HepG2 (cell line): ENCODE data around the gene CKAP5. TPM values are rescaled to one million over a fixed set of nuclear protein-coding genes. Genes with fewer than 3 reads are reported as not detected.

ENCODE experiments used
- FOXC1 ChIP-seq: sonication (generic); formaldehyde crosslinking; IDR thresholded peaks from 2 replicates; pipeline ENCODE4 v1.8.0; 2022; ENCODE audit warnings: mild to moderate bottlenecking, missing genetic modification reagents, borderline replicate concordance
- NRL ChIP-seq: sonication (generic); formaldehyde crosslinking; IDR thresholded peaks from 2 replicates; pipeline ENCODE4 v1.5.0; 2020; ENCODE audit warnings: missing genetic modification reagents, mild to moderate bottlenecking, moderate library complexity, borderline replicate concordance
- RBFOX2 ChIP-seq: fragments of 200-400 bp; formaldehyde crosslinking; IDR thresholded peaks from 2 replicates; pipeline ENCODE4 v1.6.1; 2017; ENCODE audit warnings: low read depth, mild to moderate bottlenecking, low read length
- SIN3B ChIP-seq: fragments of 150-350 bp; IDR thresholded peaks from 2 replicates; pipeline ENCODE4 v1.6.1; 2014; ENCODE audit warnings: low read length
- ZBTB10 ChIP-seq: sonication (generic); formaldehyde crosslinking; IDR thresholded peaks from 2 replicates; pipeline ENCODE4 v1.4.0; 2020; ENCODE audit warnings: missing genetic modification reagents, borderline replicate concordance
- ZNF460 ChIP-seq: sonication (generic); formaldehyde crosslinking; IDR thresholded peaks from 2 replicates; pipeline ENCODE4 v1.5.1; 2020; ENCODE audit warnings: missing genetic modification reagents, mild to moderate bottlenecking, borderline replicate concordance
- ZNF543 ChIP-seq: sonication (generic); formaldehyde crosslinking; IDR thresholded peaks from 2 replicates; pipeline ENCODE4 v1.4.0; 2020; ENCODE audit warnings: mild to moderate bottlenecking, missing genetic modification reagents
- ZNF629 ChIP-seq: sonication (generic); formaldehyde crosslinking; conservative IDR thresholded peaks from 2 replicates; pipeline ENCODE4 v1.5.0; 2020; ENCODE audit warnings: missing genetic modification reagents
- ZNF883 ChIP-seq: sonication (generic); formaldehyde crosslinking; IDR thresholded peaks from 2 replicates; pipeline ENCODE4 v1.5.1; 2020; ENCODE audit warnings: mild to moderate bottlenecking, missing genetic modification reagents; ENCODE audit errors: not compliant biosample characterization
- polyA plus RNA-seq, 8 experiments: library from polyadenylated mRNA; depleted of rRNA in 3 of 8; stranded (reverse) in 7 of 8; unstranded in 1 of 8; fragments of >200 nt; fragmentation: Illumina TruSeq in 4 of 8; extraction: Trizol in 4 of 8; gene quantifications; 2 replicates each; pipeline versions ENCODE4 v1.2.1 to v1.2.3, GENCODE V29; 2011 to 2016; ENCODE audit warnings: low read depth in 4 of 8, missing spikeins in 1 of 8, mixed read lengths in 1 of 8; ENCODE audit not compliant: insufficient read depth in 1 of 8
- total RNA-seq, 5 experiments: library from RNA; depleted of rRNA; stranded (reverse); fragments of >200 nt; fragmentation: Illumina TruSeq; extraction: Trizol; gene quantifications; 2 replicates each; pipeline ENCODE4 v1.2.3, GENCODE V29; 2016; ENCODE audit warnings: low read depth in 1 of 5
- TF ChIP-seq, protein P1 (sequence below): sonication (generic); formaldehyde crosslinking; IDR thresholded peaks from 2 replicates; pipeline ENCODE4 v1.9.0; 2021; ENCODE audit warnings: missing genetic modification reagents, borderline replicate concordance
- TF ChIP-seq, protein P2 (sequence below): sonication (generic); formaldehyde crosslinking; conservative IDR thresholded peaks from 2 replicates; pipeline ENCODE4 v1.8.0; 2022; ENCODE audit warnings: missing genetic modification reagents
- TF ChIP-seq, protein P3 (sequence below): sonication (generic); formaldehyde crosslinking; IDR thresholded peaks from 2 replicates; pipeline ENCODE4 v1.4.0; 2020; ENCODE audit warnings: missing genetic modification reagents

The CKAP5 gene
- total and polyA plus RNA-seq, 2 of the 13 experiments (the other 11 are each of a cell fraction or from before 2014, with no cell fraction given), result 79.2 to 103 TPM

GRCh38 chr11:46729110-46730027 lies 116.7 kb downstream of the CKAP5 start (continued):
- TF ChIP-seq ZBTB10 (CRISPR knock-in tag) (no peak), ZNF883 (CRISPR knock-in tag) (no peak), NRL (CRISPR knock-in tag) (no peak), FOXC1 (no peak), ZNF629 (CRISPR knock-in tag) (peak; percentile 41; the same call in 1 of the 2 replicates), RBFOX2 (peak; percentile 56; the same call in 1 of the 2 replicates), ZNF460 (CRISPR knock-in tag) (no peak), ZNF543 (CRISPR knock-in tag) (no peak), SIN3B (no peak)
- TF ChIP-seq, protein P1, sequence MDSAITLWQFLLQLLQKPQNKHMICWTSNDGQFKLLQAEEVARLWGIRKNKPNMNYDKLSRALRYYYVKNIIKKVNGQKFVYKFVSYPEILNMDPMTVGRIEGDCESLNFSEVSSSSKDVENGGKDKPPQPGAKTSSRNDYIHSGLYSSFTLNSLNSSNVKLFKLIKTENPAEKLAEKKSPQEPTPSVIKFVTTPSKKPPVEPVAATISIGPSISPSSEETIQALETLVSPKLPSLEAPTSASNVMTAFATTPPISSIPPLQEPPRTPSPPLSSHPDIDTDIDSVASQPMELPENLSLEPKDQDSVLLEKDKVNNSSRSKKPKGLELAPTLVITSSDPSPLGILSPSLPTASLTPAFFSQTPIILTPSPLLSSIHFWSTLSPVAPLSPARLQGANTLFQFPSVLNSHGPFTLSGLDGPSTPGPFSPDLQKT (CRISPR knock-in tag), result no peak
- TF ChIP-seq, protein P2, sequence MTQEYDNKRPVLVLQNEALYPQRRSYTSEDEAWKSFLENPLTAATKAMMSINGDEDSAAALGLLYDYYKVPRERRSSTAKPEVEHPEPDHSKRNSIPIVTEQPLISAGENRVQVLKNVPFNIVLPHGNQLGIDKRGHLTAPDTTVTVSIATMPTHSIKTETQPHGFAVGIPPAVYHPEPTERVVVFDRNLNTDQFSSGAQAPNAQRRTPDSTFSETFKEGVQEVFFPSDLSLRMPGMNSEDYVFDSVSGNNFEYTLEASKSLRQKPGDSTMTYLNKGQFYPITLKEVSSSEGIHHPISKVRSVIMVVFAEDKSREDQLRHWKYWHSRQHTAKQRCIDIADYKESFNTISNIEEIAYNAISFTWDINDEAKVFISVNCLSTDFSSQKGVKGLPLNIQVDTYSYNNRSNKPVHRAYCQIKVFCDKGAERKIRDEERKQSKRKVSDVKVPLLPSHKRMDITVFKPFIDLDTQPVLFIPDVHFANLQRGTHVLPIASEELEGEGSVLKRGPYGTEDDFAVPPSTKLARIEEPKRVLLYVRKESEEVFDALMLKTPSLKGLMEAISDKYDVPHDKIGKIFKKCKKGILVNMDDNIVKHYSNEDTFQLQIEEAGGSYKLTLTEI, result no peak
- TF ChIP-seq, protein P3, sequence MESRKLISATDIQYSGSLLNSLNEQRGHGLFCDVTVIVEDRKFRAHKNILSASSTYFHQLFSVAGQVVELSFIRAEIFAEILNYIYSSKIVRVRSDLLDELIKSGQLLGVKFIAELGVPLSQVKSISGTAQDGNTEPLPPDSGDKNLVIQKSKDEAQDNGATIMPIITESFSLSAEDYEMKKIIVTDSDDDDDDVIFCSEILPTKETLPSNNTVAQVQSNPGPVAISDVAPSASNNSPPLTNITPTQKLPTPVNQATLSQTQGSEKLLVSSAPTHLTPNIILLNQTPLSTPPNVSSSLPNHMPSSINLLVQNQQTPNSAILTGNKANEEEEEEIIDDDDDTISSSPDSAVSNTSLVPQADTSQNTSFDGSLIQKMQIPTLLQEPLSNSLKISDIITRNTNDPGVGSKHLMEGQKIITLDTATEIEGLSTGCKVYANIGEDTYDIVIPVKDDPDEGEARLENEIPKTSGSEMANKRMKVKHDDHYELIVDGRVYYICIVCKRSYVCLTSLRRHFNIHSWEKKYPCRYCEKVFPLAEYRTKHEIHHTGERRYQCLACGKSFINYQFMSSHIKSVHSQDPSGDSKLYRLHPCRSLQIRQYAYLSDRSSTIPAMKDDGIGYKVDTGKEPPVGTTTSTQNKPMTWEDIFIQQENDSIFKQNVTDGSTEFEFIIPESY, result peak; percentile 82
- TF ChIP-seq, all 625 proteins: peak for 7
